ENCODE results near the gene MARCHF2.

- TF ChIP-seq CTCF (IDR thresholded peaks at IDR 0.05) (no peak), POLR2A (IDR thresholded peaks at IDR 0.05) (no peak)
Measured at GRCh38 chr19:8413629-8413995, 507 bp downstream of the MARCHF2 start.
